B cell (primary cell): Measurements from ENCODE around the gene CLCNKB. TPM values are rescaled to one million over a fixed set of nuclear protein-coding genes. Genes with fewer than 3 reads are reported as not detected.
"Not testable (repeated sequence)": the region's sequence is repeated elsewhere in the genome, so short reads cannot be mapped to it uniquely, and the experiment has no call there.

Experiments used
- ATAC-seq: fragments of 200-7000 bp; cut with Tn5 transposase; one replicate; pipeline ENCODE4 v1.10.0; 2021; ENCODE audit warnings: low read depth, mild to moderate bottlenecking, moderate number of reproducible peaks, moderate library complexity
- CTCF ChIA-PET: fragments of 350-600 bp; sonication (Branson Sonifier 250); formaldehyde crosslinking; loops from one replicate; lab custom pipeline; 2021; ENCODE audit warnings: antibody characterized with exemption, inconsistent platforms; lab: Charles Lee
- POLR2A ChIA-PET: fragments of 350-600 bp; sonication (Branson Sonifier 250); formaldehyde crosslinking; loops from one replicate; lab custom pipeline; 2021; ENCODE audit warnings: antibody characterized with exemption; lab: Charles Lee
- DNase-seq: peaks from one replicate; pipeline ENCODE4 v3.0.0; 2013
- H2AFZ ChIP-seq: 2 replicates; pipeline ENCODE4 v1.6.1; 2012; ENCODE audit warnings: mild to moderate bottlenecking, low read depth, low read length; ENCODE audit not compliant: insufficient read depth, poor library complexity, severe bottlenecking
- H3K27ac ChIP-seq, 2 donors: 1 replicate in 1 of 2; 2 replicates in 1 of 2; pipeline ENCODE4 v1.5.1; 2012 to 2013; ENCODE audit warnings: low read length in 2 of 2, mild to moderate bottlenecking in 2 of 2, moderate library complexity in 1 of 2
- H3K27me3 ChIP-seq, 4 experiments: fragments of 200-600 bp in 1 of 4; sonication (generic) in 1 of 4; replicated peaks in 1 of 4; 1 replicate in 2 of 4; 2 replicates in 2 of 4; pipeline versions ENCODE4 v1.6.1 to v1.7.0; 2013 to 2016; ENCODE audit warnings: low read length in 3 of 4, mild to moderate bottlenecking in 2 of 4, mixed read lengths in 1 of 4, moderate library complexity in 1 of 4; ENCODE audit not compliant: insufficient read depth in 4 of 4, control insufficient read depth in 3 of 4; ENCODE audit errors: control extremely low read depth in 1 of 4
- H3K36me3 ChIP-seq, 2 experiments: replicated peaks in 1 of 2; 1 replicate in 1 of 2; 2 replicates in 1 of 2; pipeline versions ENCODE4 v1.6.1 to v1.7.1; 2013; ENCODE audit warnings: low read length in 1 of 2; ENCODE audit not compliant: insufficient read depth in 2 of 2, control insufficient read depth in 1 of 2; ENCODE audit errors: control extremely low read depth in 1 of 2, extremely low read depth in 1 of 2
- H3K4me1 ChIP-seq, 2 donors: fragments of 200-600 bp in 1 of 2; sonication (generic) in 1 of 2; 1 replicate in 1 of 2; 2 replicates in 1 of 2; pipeline versions ENCODE4 v1.5.1 to v1.6.1; 2013 to 2017; ENCODE audit warnings: low read length in 2 of 2; ENCODE audit not compliant: control insufficient read depth in 2 of 2, insufficient read depth in 2 of 2
- H3K4me2 ChIP-seq: replicated peaks from 2 replicates; pipeline ENCODE3; 2012; ENCODE audit warnings: mild to moderate bottlenecking, low read depth, low read length; ENCODE audit not compliant: poor library complexity, severe bottlenecking
- H3K4me3 ChIP-seq, 5 experiments: fragments of 200-600 bp in 1 of 5; sonication (generic) in 1 of 5; 1 replicate in 3 of 5; 2 replicates in 2 of 5; pipeline versions ENCODE4 v1.5.1 to v1.7.0; 2011 to 2016; ENCODE audit warnings: low read length in 4 of 5, mild to moderate bottlenecking in 4 of 5, low read depth in 2 of 5, control low read depth in 1 of 5, moderate library complexity in 1 of 5; ENCODE audit not compliant: insufficient read depth in 1 of 5; ENCODE audit errors: control extremely low read depth in 1 of 5, extremely low read depth in 1 of 5
- H3K79me2 ChIP-seq: fragments of 200-600 bp; sonication (generic); one replicate; pipeline ENCODE4 v1.6.0; 2016; ENCODE audit warnings: low read length; ENCODE audit not compliant: control insufficient read depth, insufficient read depth
- H3K9ac ChIP-seq: fragments of 200-600 bp; sonication (generic); 2 replicates; pipeline ENCODE4 v1.6.1; 2017; ENCODE audit warnings: mild to moderate bottlenecking, low read length, moderate library complexity
- H3K9me3 ChIP-seq, 3 donors: one replicate each; pipeline versions ENCODE4 v1.6.1 to v1.7.1; 2013; ENCODE audit warnings: low read length in 2 of 3; ENCODE audit not compliant: control insufficient read depth in 2 of 3, insufficient read depth in 1 of 3; ENCODE audit errors: control extremely low read depth in 1 of 3
- H4K20me1 ChIP-seq: 2 replicates; pipeline ENCODE4 v1.6.0; 2012; ENCODE audit warnings: mild to moderate bottlenecking, low read length; ENCODE audit not compliant: insufficient read depth, control insufficient read depth, poor library complexity, severe bottlenecking
- H3K27ac Mint-ChIP-seq: one replicate; pipeline ENCODE4 v1.8.0; 2021; ENCODE audit warnings: mixed read lengths
- H3K27me3 Mint-ChIP-seq: one replicate; pipeline ENCODE4 v1.8.0; 2021; ENCODE audit warnings: mixed read lengths
- H3K4me1 Mint-ChIP-seq: one replicate; pipeline ENCODE4 v1.8.0; 2021; ENCODE audit warnings: mixed read lengths
- H3K4me3 Mint-ChIP-seq: one replicate; pipeline ENCODE4 v1.8.0; 2021; ENCODE audit warnings: mixed read lengths
- H3K9me3 Mint-ChIP-seq: one replicate; pipeline ENCODE4 v1.8.0; 2022; ENCODE audit warnings: mixed read lengths; ENCODE audit not compliant: insufficient read depth
- EZH2 ChIP-seq: IDR thresholded peaks from 2 replicates; pipeline ENCODE4 v1.6.1; 2012; ENCODE audit warnings: borderline replicate concordance, low read depth, mild to moderate bottlenecking, moderate library complexity, low read length; ENCODE audit not compliant: insufficient read depth, poor library complexity, severe bottlenecking
- WGBS: methylation state at CpG from one replicate; pipeline ENCODE4 v1.1.5; 2013; ENCODE audit warnings: missing lambda C conversion rate; ENCODE audit not compliant: insufficient coverage; 5-methylcytosine and 5-hydroxymethylcytosine counted together
- intact Hi-C: fragments of 100-400 bp; cut with micrococcal nuclease; formaldehyde crosslinking; loops from one replicate; pipeline ENCODE4 v1.10.0; 2022
- polyA plus RNA-seq: library from polyadenylated mRNA; depleted of rRNA; stranded (reverse); fragments of >200 nt; gene quantifications from 2 replicates; pipeline ENCODE4 v1.2.3, GENCODE V29; 2012
- total RNA-seq, 2 donors: library from RNA; stranded (reverse); fragments of 120-200 nt in 1 of 2; gene quantifications; 1 replicate in 1 of 2; 2 replicates in 1 of 2; pipeline versions ENCODE4 v1.2.3 to v1.2.4, GENCODE V29; 2013 to 2022
- TF ChIP-seq, protein P1 (sequence below): fragments of 200-600 bp; IDR thresholded peaks from one replicate; pipeline ENCODE4 v1.8.0; 2022; ENCODE audit warnings: antibody characterized with exemption, mild to moderate bottlenecking

The CLCNKB gene
- total and polyA plus RNA-seq, 2 donors (not counting 1 experiment from before 2014, with no cell fraction given): not detected

DNA sequence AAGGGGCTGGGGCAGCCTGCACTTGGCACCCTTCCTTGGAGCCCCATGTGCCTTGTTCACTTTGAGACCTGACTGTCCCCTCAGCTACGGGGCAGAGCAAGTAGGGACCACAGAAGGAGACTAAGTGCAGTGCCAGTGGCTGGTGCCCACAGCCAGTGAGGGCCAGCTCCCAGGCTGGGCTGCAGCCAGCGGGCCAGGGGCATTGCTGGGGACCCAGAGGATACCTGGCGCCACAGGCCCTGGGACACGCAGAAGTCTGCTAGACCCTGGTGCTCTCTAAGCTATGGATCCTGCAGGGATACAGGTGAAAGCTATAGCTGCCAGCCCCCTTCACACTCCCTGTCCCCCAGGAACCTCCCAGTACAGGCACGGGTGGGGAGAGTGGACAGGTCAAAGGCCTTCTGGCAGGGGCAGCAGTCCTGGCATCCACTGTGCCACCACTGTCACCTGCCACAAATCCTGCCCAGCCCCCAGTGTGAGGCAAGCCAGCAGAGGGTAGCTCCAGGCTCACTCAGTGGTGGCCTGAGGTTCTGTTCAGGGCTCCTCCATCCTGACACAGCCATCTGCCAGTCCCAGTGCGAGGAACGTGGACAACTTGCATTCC is 20.4 kb upstream of the CLCNKB start:
- Histone ChIP-seq H3K4me1 (peaks cover 6 to 11% of the 10 kb centered on the region in 2 donors), H3K9me3 (no peaks in the 10 kb centered on the region), H3K27me3 (peaks cover 0 to 11% (median 4%) of the 10 kb centered on the region in 4 experiments), H3K4me3 (no peak overlapping the region), H3K27ac (no peak overlapping the region), H4K20me1 (no peaks in the 10 kb centered on the region), H3K79me2 (no peaks in the 10 kb centered on the region), H2AFZ (no peak overlapping the region), H3K4me2 (no peak overlapping the region), H3K36me3 (no peaks in the 10 kb centered on the region), H3K9ac (no peak overlapping the region)
- Mint-ChIP-seq H3K27me3 (peaks cover 13% of the 10 kb centered on the region), H3K9me3 (no peaks in the 10 kb centered on the region), H3K27ac (no peak overlapping the region), H3K4me3 (no peak overlapping the region), H3K4me1 (peaks cover 4% of the 10 kb centered on the region)
- ChIA-PET POLR2A (no interaction called here), CTCF (interaction anchor here (1.1 kb wide), 1 partner anchor 14 kb away, joined by 3 read pairs; no protein-coding TSS in a partner anchor)
- no peak for DNase-seq
- no peak for ATAC-seq
- WGBS: 80% methylated on average over 7 of the region's 7 CpGs
- intact Hi-C loops: no loop called here
- no peak for TF ChIP-seq EZH2
- TF ChIP-seq, protein P1, sequence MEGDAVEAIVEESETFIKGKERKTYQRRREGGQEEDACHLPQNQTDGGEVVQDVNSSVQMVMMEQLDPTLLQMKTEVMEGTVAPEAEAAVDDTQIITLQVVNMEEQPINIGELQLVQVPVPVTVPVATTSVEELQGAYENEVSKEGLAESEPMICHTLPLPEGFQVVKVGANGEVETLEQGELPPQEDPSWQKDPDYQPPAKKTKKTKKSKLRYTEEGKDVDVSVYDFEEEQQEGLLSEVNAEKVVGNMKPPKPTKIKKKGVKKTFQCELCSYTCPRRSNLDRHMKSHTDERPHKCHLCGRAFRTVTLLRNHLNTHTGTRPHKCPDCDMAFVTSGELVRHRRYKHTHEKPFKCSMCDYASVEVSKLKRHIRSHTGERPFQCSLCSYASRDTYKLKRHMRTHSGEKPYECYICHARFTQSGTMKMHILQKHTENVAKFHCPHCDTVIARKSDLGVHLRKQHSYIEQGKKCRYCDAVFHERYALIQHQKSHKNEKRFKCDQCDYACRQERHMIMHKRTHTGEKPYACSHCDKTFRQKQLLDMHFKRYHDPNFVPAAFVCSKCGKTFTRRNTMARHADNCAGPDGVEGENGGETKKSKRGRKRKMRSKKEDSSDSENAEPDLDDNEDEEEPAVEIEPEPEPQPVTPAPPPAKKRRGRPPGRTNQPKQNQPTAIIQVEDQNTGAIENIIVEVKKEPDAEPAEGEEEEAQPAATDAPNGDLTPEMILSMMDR: no peak

DNA sequence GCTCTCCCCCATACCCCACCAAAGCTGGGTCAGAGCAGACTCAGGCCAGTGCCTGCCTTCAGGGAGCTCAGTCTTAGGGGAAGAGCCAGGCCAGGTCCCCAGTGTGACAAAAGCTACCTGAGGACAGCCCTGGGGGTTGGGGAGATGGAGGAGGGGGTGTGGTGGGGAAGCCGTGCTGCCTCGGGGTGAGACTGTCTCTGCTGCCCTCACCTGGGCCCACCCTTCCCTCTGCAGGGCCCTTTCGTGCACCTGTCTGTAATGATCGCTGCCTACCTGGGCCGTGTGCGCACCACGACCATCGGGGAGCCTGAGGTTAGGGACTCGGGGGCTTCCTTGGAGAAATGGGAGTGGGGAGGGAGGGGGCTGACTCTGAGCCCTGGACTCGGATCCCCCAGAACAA is 17.3 kb upstream of the CLCNKB start:
- CTCF ChIA-PET: interaction anchor here (0.6 to 0.8 kb wide), 2 partner anchors 27 to 215 kb away, joined by 3 to 5 read pairs; no protein-coding TSS in a partner anchor
- DNase-seq, H3K4me1 Mint-ChIP-seq, H3K9ac ChIP-seq, H3K9me3 ChIP-seq, H3K9me3 Mint-ChIP-seq, H3K4me3 Mint-ChIP-seq, intact Hi-C loops, H3K27ac ChIP-seq, H3K27ac Mint-ChIP-seq, H3K36me3 ChIP-seq, POLR2A ChIA-PET, H4K20me1 ChIP-seq, H3K79me2 ChIP-seq: not testable (repeated sequence)
- Histone ChIP-seq H2AFZ (peak overlapping the region; percentile 47), H3K4me3 (peak overlapping the region in 1 of 5 experiments; percentile 27), H3K4me2 (peak overlapping the region; percentile 61), H3K27me3 (peaks cover 0 to 30% (median 6%) of the 10 kb centered on the region in 4 experiments), H3K4me1 (peaks cover 6 to 11% of the 10 kb centered on the region in 2 donors)
- peaks cover 29% of the 10 kb centered on the region for H3K27me3 Mint-ChIP-seq
- peak; percentile 10 for ATAC-seq
- WGBS: 25% methylated on average over 2 of the region's 10 CpGs
